DMS153 (cell line): ENCODE measurements around the gene VPS41.

Experiments used
- DNase-seq: peaks from one replicate; lab custom pipeline; 2025; lab: John Stamatoyannopoulos, UW

Gene VPS41

GRCh38 chr7:38728145-38728544 lies 180.8 kb downstream of the VPS41 start:
- no peak for DNase-seq

- no peak for DNase-seq
Measured at GRCh38 chr7:38727184-38727940, 181.6 kb downstream of the VPS41 start.

- no peak for DNase-seq
Measured at GRCh38 chr7:38723327-38723726, 185.7 kb downstream of the VPS41 start.

GRCh38 chr7:38716397-38716796 lies 192.6 kb downstream of the VPS41 start:
- no peak for DNase-seq

GRCh38 chr7:38709123-38709522 lies 199.9 kb downstream of the VPS41 start:
- no peak for DNase-seq

GRCh38 chr7:38704751-38705150 lies 204.2 kb downstream of the VPS41 start:
- DNase-seq, result no peak

GRCh38 chr7:38704041-38704547 lies 204.9 kb downstream of the VPS41 start:
- peak; percentile 38 for DNase-seq

GRCh38 chr7:38703093-38703492 lies 205.9 kb downstream of the VPS41 start:
- no peak for DNase-seq

GRCh38 chr7:38702002-38702535 lies 206.9 kb downstream of the VPS41 start:
- no peak for DNase-seq

- DNase-seq, result no peak
Measured at GRCh38 chr7:38700116-38700515, 208.9 kb downstream of the VPS41 start.

GRCh38 chr7:38699471-38699870 lies 209.5 kb downstream of the VPS41 start:
- DNase-seq, result no peak

GRCh38 chr7:38694326-38694725 lies 214.7 kb downstream of the VPS41 start:
- DNase-seq, result no peak

- no peak for DNase-seq
Measured at GRCh38 chr7:38686888-38687287, 222.1 kb downstream of the VPS41 start.

GRCh38 chr7:38685851-38686250 lies 223.1 kb downstream of the VPS41 start:
- DNase-seq, result no peak

- no peak for DNase-seq
Measured at GRCh38 chr7:38682606-38683005, 226.4 kb downstream of the VPS41 start.

- DNase-seq, result peak; percentile 71
Measured at GRCh38 chr7:38681882-38682281, 227.1 kb downstream of the VPS41 start.

- no peak for DNase-seq
Measured at GRCh38 chr7:38679419-38679818, 229.6 kb downstream of the VPS41 start.

GRCh38 chr7:38678698-38679054 lies 230.3 kb downstream of the VPS41 start:
- no peak for DNase-seq

- DNase-seq, result no peak
Measured at GRCh38 chr7:38677981-38678697, 230.9 kb downstream of the VPS41 start.

GRCh38 chr7:38675494-38676106 lies 233.4 kb downstream of the VPS41 start:
- peak; percentile 77 for DNase-seq

GRCh38 chr7:38674513-38674912 lies 234.5 kb downstream of the VPS41 start:
- DNase-seq, result no peak

GRCh38 chr7:38673795-38674194 lies 235.2 kb downstream of the VPS41 start:
- peak; percentile 37 for DNase-seq
